ENCODE results near the gene RCOR2. TPM values are rescaled to one million over a fixed set of nuclear protein-coding genes. Genes with fewer than 3 reads are reported as not detected.

RCOR2 gene
- total RNA-seq, 8 experiments from 2014 or later, result 5.3 to 134 (median 30.2) TPM

DNA sequence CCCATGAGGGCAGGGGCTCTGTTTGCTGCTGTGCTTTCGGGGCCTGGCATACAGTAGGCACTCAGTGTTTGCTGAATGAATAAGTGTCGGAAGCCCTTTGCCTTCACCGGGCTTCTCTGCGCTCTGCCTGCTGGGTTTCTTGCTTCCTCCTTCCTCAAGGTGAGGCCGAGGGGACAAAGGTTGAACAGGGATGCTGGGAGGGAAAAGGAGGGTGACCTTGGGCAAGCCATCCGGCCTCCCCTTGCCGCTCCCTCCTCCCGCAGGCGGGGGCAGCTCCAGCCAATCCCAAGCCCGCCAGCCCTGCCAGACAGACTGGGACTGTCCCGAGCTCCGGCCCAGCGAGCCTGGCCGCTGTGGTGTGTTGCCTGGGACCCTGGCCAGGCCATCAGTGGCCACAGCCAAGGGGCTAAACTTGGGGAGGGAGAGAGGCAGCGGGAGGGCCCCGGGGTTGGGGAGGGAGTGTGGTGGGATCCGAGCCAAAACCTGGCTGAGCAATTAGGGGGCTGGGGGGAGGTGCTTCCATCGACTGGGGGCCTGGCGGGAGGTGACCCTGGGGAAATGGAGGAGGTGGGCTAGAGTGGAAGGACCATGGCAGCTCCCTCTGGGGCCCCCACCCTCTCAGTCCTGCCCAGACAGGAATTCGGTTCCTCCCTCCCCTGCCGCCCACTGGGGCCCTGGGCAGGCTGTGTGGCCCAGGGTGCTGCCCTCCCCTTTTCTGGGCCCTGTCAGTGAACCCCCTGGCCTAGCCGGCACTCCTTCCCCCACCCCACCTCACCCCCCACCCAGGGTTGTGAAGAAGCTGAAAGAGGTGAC lies 3.4 kb upstream of the RCOR2 start:
- peak overlapping the region; percentile 96 to 97 for H3K27ac ChIP-seq
- peak overlapping the region in 2 of 5 donors; percentile 7 to 85 for H3K4me3 ChIP-seq
- ATAC-seq (replicated peaks in 6 of 8), result peak in 2 of 8 experiments; percentile 2
- 0 to 47% (median 37%) methylated on average over 1 to 7 of the region's 22 CpGs; no CpG with 5 or more reads in 5 of the 10 experiments for WGBS, 10 experiments
- in situ Hi-C loops (cut with MboI; ENCODE audit: low pct_unique_long_range_greater_than_20kb in 2 of 9, low sequenced_read_pairs in 9 of 9, unreplicated experiment in 9 of 9), result no loop called here
- H3K4me1 ChIP-seq (replicated peaks in 1 of 2), result peaks cover 35 to 39% of the 10 kb centered on the region in 2 donors

DNA sequence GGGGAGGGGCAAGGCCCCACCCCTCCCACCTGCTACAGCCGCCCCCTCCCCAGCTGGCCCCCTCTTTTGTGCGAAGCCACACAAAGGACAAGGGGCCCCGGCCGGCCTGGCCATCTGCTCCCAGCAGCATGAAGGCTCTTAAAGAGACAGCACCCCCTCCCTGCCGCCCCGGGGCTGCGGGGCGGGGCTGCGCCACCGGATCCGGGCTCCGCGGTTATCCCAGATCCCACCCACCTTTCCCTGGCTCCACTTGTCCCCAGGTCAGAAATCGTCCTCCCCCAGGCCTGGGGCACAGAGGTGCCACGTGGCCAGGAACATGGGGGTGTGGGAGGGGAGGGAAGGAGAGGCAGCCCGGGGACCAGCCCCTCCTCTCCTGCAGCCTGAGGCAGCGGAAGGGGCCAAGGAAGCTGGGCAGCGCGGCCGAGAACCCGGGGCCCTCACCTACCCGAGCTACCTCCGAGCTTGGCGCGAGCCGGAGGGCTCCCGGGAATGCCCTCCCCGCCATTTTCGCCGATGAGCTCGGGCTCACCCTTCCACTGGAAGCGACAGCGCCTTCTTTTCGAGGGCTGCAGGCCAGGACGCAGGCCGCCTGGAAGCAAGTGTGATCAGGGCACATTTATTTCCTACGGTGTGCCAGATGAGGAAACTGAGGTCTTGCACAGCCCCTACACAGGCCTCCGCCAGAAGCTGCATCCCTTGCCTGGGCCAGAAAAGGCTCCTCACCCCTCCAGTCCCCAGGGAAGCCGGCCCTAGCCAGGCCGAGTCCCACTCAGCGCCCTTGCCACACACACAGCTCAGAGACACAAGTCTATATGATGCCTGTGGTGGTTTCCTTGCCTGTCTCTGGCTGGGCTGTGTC lies 2.5 kb upstream of the RCOR2 start:
- Histone ChIP-seq H3K4me3 (peak overlapping the region in 4 of 5 donors; percentile 4 to 90 (median 84)), H3K27ac (peak overlapping the region; percentile 96 to 97), H3K4me1 (replicated peaks in 1 of 2) (peaks cover 42 to 45% of the 10 kb centered on the region in 2 donors)
- in situ Hi-C loops (cut with MboI; ENCODE audit: low pct_unique_long_range_greater_than_20kb in 2 of 9, low sequenced_read_pairs in 9 of 9, unreplicated experiment in 9 of 9), result no loop called here
- WGBS, 10 experiments, result 38 to 60% methylated on average over 1 to 5 of the region's 41 CpGs; no CpG with 5 or more reads in 8 of the 10 experiments
- peak; percentile 10 to 62 (median 52) for ATAC-seq (replicated peaks in 6 of 8)

DNA sequence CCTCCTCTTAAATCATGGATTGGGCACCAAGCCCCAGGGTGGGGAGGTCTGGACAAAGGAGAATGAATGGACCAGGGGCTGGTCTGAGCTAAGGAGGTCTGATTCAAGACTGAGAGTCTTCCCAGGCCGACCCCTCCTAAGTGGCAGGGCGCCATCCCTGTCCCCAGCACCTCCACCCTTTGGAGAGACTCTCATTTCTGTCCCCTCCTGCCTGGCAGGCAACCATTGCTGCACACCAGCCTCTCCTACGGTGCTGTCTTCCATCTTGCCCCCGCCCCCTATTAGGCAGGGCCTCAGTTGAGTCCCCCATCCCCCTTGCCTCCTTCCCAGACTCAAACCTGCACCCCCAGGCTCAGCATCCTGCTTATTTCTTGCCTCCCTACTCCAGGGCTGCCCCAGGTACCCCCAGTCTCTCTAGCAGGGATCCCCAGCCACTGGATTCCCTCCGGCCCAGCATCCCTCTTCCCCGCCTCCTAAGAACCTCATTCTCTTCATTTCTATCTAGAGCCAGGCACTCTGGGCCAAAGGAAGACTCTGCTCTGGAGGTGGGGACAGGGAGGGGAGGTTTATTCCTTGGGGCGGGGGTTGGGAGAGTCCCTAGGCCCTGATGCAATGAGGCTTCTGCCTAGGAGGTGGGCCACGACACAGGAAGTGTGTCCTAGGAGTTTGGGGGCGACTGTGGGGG lies 1.7 kb upstream of the RCOR2 start:
- in situ Hi-C loops (cut with MboI; ENCODE audit: low pct_unique_long_range_greater_than_20kb in 2 of 9, low sequenced_read_pairs in 9 of 9, unreplicated experiment in 9 of 9), result no loop called here
- no CpG with 5 or more reads among the region's 9 CpGs for WGBS, 10 experiments
- ATAC-seq (replicated peaks in 6 of 8), result peak; percentile 2 to 60 (median 48)
- peak overlapping the region; percentile 96 to 97 for H3K27ac ChIP-seq
- peak overlapping the region in 3 of 5 donors; percentile 83 to 90 (median 85) for H3K4me3 ChIP-seq
- peaks cover 42 to 45% of the 10 kb centered on the region in 2 donors for H3K4me1 ChIP-seq (replicated peaks in 1 of 2)

DNA sequence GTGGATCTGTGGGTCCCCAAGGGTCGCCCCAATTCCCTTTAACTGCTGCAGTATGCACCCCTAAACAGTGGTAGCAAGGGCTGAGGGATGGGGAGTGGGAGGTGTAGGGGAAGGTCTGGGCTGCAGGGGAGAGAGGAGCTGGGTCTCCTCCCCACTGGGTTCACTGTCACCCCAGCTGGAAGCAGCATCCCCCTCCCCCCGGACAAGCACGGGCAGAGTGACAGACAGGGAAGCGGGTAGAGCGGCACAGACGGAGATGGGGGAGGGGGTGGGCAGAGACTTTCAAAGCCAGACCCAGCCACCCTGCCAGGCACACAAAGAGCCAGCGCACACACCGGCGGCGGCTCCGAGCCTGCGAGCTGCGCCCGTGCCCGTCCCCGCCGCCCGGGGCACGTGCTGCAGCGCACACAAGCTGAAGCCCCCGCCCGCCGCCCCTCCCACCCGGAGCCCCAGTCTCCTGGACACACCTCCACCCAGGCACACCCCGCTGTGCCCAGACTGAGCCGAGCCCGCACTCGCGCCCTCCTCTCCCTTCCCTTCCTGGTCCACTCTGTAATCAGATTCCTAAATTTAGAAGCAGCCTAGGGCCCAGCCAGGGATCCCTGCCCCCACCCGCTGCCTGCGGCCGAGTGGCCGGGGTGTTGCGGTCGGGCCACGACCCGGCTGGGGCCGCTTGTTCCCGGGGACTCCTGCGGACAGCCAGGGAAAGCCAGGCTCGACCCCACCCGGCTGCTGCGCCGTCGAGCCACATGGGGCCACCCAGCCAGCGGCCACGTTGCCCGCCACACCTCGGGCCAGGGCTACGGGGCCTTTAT lies 935 bp upstream of the RCOR2 start:
- in situ Hi-C loops (cut with MboI; ENCODE audit: low pct_unique_long_range_greater_than_20kb in 2 of 9, low sequenced_read_pairs in 9 of 9, unreplicated experiment in 9 of 9), result no loop called here
- H3K4me3 ChIP-seq, result peak overlapping the region; percentile 55 to 94 (median 85)
- H3K27ac ChIP-seq, result peak overlapping the region; percentile 96 to 97
- peaks cover 42 to 45% of the 10 kb centered on the region in 2 donors for H3K4me1 ChIP-seq (replicated peaks in 1 of 2)
- peak; percentile 13 to 47 (median 38) for ATAC-seq (replicated peaks in 6 of 8)
- 0% methylated on average over 2 to 7 of the region's 50 CpGs; no CpG with 5 or more reads in 8 of the 10 experiments for WGBS, 10 experiments

DNA sequence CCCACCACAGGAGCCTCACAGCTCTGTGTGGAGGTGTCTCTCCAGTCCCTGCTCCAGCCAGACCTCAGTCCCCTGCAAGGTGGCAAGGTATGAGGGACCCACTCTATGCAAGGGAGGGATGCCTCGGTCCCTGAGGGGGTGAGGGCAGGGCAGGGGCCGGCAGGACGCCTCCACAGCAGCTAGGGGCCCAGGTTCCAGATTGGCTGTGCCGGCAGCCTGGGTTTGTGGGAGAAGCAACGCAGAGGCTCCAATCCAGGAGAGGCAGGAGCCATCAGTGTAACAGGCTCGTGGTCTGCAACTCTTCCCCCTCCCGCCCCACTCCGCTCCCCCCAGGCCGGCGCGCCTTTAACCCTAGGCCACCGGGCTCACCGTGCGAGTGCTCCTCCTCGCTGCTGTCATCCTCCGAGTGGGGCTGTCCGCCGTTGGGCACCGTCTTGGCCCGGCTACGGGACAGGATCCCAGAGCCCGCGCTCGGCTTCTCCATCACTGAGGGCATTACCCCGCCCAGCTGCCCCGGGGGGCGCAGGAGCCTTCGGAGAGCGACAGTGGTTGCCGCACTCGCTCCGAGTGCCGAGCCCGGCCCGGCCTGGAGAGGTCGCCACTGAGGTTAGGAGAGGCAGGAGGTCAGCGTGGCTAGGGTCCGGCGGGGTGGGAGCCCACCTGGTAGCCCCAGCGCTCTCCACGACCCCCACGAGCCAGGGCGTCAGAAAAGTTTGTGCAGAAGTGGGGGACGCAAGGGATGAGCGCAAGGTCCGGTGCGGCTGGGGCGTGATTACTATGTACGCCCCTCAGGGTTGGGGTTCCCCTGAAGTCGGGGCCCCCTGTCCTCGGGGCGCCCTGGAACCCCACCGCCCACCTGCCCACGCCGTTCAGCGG lies 765 bp downstream of the RCOR2 start:
- peak in 5 of 8 experiments; percentile 1 to 41 (median 5) for ATAC-seq (replicated peaks in 6 of 8)
- Histone ChIP-seq H3K27ac (peak overlapping the region; percentile 96 to 97), H3K4me1 (replicated peaks in 1 of 2) (peaks cover 48 to 49% of the 10 kb centered on the region in 2 donors), H3K4me3 (peak overlapping the region; percentile 55 to 94 (median 85))
- WGBS, 10 experiments, result no CpG with 5 or more reads among the region's 56 CpGs
- in situ Hi-C loops (cut with MboI; ENCODE audit: low pct_unique_long_range_greater_than_20kb in 2 of 9, low sequenced_read_pairs in 9 of 9, unreplicated experiment in 9 of 9), result no loop called here

DNA sequence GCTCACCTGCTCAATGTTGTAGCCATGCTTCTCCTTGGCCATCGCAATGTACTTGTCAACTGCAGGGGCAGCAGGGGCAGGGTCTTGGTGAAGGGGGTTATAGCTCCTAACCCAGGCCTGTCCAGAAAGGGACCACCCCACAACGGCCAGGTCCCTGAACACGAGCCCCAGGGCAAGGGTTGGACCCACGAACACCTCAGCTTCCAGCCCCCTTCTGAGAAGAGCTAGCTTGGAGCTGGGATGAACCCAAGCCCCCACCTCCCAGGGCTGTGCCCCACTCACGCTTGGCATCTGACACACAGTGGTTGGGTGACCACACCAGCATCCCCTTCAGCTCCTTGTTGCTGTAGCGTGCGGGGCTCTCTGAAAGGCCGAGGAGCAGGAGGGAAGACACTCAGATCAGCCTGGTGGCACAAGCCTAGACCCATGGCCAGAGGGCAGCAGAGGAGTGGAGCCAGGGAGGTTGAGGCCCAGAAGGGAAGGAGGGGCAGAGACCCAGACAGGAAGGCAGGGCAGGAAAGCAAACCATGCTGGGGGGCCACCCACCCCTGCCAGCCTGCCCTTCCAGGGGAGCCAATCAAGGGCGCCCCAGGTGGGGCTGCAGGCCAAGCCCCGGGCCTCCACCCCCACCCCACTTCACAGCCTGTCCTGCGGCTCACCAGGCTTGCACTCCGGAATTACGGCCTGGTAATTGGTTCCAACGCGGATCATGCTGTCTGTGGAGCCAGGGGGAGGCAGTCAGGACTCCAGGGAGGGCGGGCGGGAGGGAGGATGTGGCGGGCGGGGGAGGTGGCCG lies 1.9 kb downstream of the RCOR2 start:
- peak overlapping the region; percentile 55 to 94 (median 85) for H3K4me3 ChIP-seq
- H3K4me1 ChIP-seq (replicated peaks in 1 of 2), result peaks cover 48 to 50% of the 10 kb centered on the region in 2 donors
- H3K27ac ChIP-seq, result peak overlapping the region; percentile 96 to 97
- in situ Hi-C loops (cut with MboI; ENCODE audit: low pct_unique_long_range_greater_than_20kb in 2 of 9, low sequenced_read_pairs in 9 of 9, unreplicated experiment in 9 of 9), result no loop called here
- 60% methylated on average over 2 of the region's 20 CpGs; no CpG with 5 or more reads in 9 of the 10 experiments for WGBS, 10 experiments
- ATAC-seq (replicated peaks in 6 of 8), result no peak

DNA sequence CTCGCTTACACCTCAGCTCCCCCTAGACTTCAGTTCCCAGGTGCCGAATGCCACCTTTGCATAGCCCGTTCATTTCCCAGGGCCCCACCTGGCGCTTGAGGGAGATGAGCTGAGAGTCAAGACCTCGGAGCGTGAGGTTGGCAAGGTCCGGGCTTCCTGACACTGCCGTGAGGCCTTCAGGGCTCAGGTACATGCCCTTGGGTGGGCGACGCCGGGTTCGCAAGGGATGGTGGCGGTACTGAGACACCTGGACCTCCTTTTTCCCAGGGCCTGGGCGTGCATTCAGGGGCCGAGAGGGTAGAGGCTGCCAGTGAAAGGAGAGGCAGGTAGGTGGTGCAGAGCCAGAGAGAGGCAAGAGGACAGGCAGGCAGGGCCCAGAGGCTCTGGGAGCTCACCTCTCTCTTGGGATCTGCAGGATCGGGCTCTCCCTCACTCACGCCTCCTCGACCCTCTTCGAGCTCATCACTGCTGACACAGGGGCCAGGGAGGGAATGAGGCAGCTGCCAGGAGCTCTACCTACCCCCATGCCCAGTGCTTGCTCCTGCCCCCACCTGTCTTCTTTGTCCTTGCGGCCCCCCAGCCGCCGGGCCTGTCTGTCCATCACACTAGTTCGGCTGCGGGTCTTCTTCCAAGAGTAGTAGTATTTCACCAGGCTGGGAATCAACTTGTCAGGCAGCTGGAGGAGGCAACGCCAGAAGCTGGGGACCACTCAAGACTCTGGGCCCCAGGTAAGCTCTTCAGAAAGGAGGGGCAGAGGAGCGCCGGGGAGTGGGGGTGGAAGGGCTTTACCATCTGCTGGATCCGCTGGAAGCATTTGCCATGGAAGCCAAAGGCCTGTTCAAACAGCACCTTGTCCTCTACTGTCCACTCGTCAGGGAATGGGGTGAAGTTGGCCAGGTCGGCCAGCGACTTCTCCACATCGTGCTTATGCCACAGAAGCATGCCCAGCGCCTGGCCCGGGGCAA lies 2.8 kb downstream of the RCOR2 start:
- peaks cover 49 to 51% of the 10 kb centered on the region in 2 donors for H3K4me1 ChIP-seq (replicated peaks in 1 of 2)
- no peak overlapping the region for H3K4me3 ChIP-seq

DNA sequence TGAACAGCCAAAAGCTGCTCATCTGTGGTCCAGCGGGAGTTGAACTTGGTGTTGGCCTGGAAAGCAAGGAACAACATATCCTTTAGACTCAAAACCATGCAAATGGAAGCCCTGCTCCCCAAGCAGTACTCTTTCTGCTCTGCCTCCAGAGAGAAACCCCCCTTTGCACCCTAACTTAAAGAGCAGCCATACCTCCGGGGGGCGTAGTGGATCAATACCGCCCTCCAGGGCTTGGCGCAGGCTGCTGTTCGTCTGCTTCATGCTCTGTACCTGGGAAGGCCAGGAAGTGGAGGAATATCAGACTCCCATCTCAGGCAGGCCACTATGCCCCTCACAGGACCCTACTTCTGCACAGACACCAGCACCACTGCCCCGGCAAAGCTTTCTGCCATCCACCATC lies 4.3 kb downstream of the RCOR2 start:
- Histone ChIP-seq H3K27ac (peak overlapping the region in 1 of 2 donors; percentile 34), H3K4me3 (no peak overlapping the region), H3K4me1 (replicated peaks in 1 of 2) (peaks cover 47 to 54% of the 10 kb centered on the region in 2 donors)
- in situ Hi-C loops (cut with MboI; ENCODE audit: low pct_unique_long_range_greater_than_20kb in 2 of 9, low sequenced_read_pairs in 9 of 9, unreplicated experiment in 9 of 9), result no loop called here
- ATAC-seq (replicated peaks in 6 of 8), result no peak
- WGBS, 10 experiments, result 78 to 100% (median 93%) methylated on average over 1 to 6 of the region's 7 CpGs; no CpG with 5 or more reads in 6 of the 10 experiments

More for the DNA sequence above, 2.8 kb downstream of the RCOR2 start:
- no peak for ATAC-seq (replicated peaks in 6 of 8)
- 80 to 100% (median 91%) methylated on average over 1 to 7 of the region's 34 CpGs; no CpG with 5 or more reads in 3 of the 10 experiments for WGBS, 10 experiments
- in situ Hi-C loops (cut with MboI; ENCODE audit: low pct_unique_long_range_greater_than_20kb in 2 of 9, low sequenced_read_pairs in 9 of 9, unreplicated experiment in 9 of 9), result no loop called here
- no peak overlapping the region for H3K27ac ChIP-seq

DNA sequence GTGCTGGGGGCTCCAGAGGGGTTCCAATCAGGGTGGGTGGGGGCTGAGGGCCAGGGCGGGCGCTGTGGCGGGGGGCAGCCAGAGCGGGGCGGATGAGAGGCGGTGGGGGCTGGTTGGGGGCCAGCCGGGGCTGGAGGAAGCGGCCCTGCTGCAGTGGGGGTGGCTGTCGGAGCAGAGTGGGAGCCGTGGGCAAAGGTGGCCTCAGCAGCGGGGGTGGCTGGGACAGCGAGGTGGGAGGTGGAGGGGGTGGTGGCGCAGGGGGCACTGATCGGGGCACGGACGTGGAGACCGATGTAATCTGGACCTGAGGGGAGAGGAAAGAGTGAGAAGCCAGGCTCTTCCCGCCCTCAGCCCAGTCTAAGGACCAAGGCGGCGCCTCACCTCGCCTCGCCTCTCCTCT lies 5.1 kb downstream of the RCOR2 start:
- ATAC-seq (replicated peaks in 6 of 8), result no peak
- 100% methylated on average over 1 of the region's 22 CpGs; no CpG with 5 or more reads in 9 of the 10 experiments for WGBS, 10 experiments
- Histone ChIP-seq H3K4me3 (no peak overlapping the region), H3K4me1 (replicated peaks in 1 of 2) (peaks cover 50 to 57% of the 10 kb centered on the region in 2 donors), H3K27ac (peak overlapping the region in 1 of 2 donors; percentile 11)
- in situ Hi-C loops (cut with MboI; ENCODE audit: low pct_unique_long_range_greater_than_20kb in 2 of 9, low sequenced_read_pairs in 9 of 9, unreplicated experiment in 9 of 9), result no loop called here

DNA sequence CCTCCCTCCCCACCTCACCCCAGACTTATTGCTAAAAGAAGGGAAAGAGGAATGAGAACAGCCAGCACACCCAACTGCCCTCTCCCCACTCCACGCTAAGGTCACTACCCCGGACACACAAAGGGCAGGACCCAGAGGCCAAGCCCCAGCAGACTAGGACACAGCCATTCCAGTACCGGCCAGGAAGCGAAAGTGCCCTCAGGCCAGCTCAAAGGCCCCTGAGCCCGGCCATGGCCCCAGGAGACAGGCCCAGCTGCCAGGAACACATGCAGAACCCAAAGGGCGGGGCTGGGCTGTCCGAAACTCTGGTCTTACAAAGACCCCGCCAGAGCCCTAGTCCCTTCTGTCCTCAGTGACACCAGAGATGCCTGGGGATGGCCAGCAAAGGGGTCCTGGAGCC lies 5.5 kb downstream of the RCOR2 start:
- H3K4me1 ChIP-seq (replicated peaks in 1 of 2), result peaks cover 52 to 62% of the 10 kb centered on the region in 2 donors
- WGBS, 10 experiments, result 40 to 87% (median 60%) methylated on average over 1 to 3 of the region's 8 CpGs; no CpG with 5 or more reads in 6 of the 10 experiments
- peak in 2 of 8 experiments; percentile 6 to 25 for ATAC-seq (replicated peaks in 6 of 8)
- H3K27ac ChIP-seq, result peak overlapping the region in 1 of 2 donors; percentile 76
- in situ Hi-C loops (cut with MboI; ENCODE audit: low pct_unique_long_range_greater_than_20kb in 2 of 9, low sequenced_read_pairs in 9 of 9, unreplicated experiment in 9 of 9), result no loop called here
- no peak overlapping the region for H3K4me3 ChIP-seq
